Esophagus muscularis mucosa (tissue), 2 donors: ENCODE results near the gene OLFM2.

Source experiments
- POLR2A ChIP-seq: fragments of 450-650 bp; IDR thresholded peaks from one replicate; pipeline ENCODE4 v1.6.1; 2017; ENCODE audit warnings: antibody characterized with exemption, moderate library complexity, mild to moderate bottlenecking, low read depth
- POLR2AphosphoS5 ChIP-seq, 2 donors: sonication (generic); formaldehyde crosslinking; IDR thresholded peaks; one replicate each; pipeline ENCODE4 v1.6.1; 2017; ENCODE audit warnings: antibody characterized with exemption in 2 of 2

- TF ChIP-seq POLR2A: no peak
- no peak for TF ChIP-seq POLR2AphosphoS5 (IDR thresholded peaks at IDR 0.05)
Measured at GRCh38 chr19:9842834-9843625, 93.3 kb downstream of the OLFM2 start.
